Endodermal cell (in vitro differentiated cells): ENCODE measurements around the gene TUT4. TPM values are rescaled to one million over a fixed set of nuclear protein-coding genes. Genes with fewer than 3 reads are reported as not detected.

Experiments
- DNase-seq: peaks from one replicate; pipeline ENCODE4 v3.0.0-alpha.2; 2017
- H3K27ac ChIP-seq: 2 replicates; pipeline ENCODE4 v1.5.1; 2013; ENCODE audit warnings: mild to moderate bottlenecking, low read depth, low read length, moderate library complexity
- H3K27me3 ChIP-seq: 2 replicates; pipeline ENCODE4 v1.6.1; 2013; ENCODE audit warnings: mild to moderate bottlenecking, low read length, moderate library complexity; ENCODE audit not compliant: insufficient read depth, control insufficient read depth, poor library complexity, severe bottlenecking
- H3K36me3 ChIP-seq: 2 replicates; pipeline ENCODE4 v1.7.0; 2013; ENCODE audit warnings: mild to moderate bottlenecking, low read length, moderate library complexity; ENCODE audit not compliant: control insufficient read depth, insufficient read depth
- H3K4me1 ChIP-seq: one replicate; pipeline ENCODE4 v1.7.0; 2013; ENCODE audit warnings: low read length; ENCODE audit not compliant: control insufficient read depth, insufficient read depth
- H3K4me3 ChIP-seq: 2 replicates; pipeline ENCODE4 v1.5.1; 2013; ENCODE audit warnings: mild to moderate bottlenecking, low read length, moderate library complexity
- H3K9ac ChIP-seq: 2 replicates; pipeline ENCODE4 v1.6.1; 2013; ENCODE audit warnings: mild to moderate bottlenecking, low read length, moderate library complexity; ENCODE audit not compliant: poor library complexity, severe bottlenecking; ENCODE audit errors: extremely low read depth
- H3K9me3 ChIP-seq: 2 replicates; pipeline ENCODE4 v1.6.1; 2013; ENCODE audit warnings: mild to moderate bottlenecking, low read length, moderate library complexity; ENCODE audit not compliant: control insufficient read depth
- H3K27ac Mint-ChIP-seq: 2 replicates; pipeline ENCODE4 v1.8.0; 2020; ENCODE audit warnings: mixed read lengths
- H3K27me3 Mint-ChIP-seq: 2 replicates; pipeline ENCODE4 v1.8.0; 2021; ENCODE audit warnings: mild to moderate bottlenecking, mixed read lengths; ENCODE audit not compliant: insufficient read depth
- H3K36me3 Mint-ChIP-seq: 2 replicates; pipeline ENCODE4 v1.8.0; 2020; ENCODE audit warnings: low read depth, mixed read lengths
- H3K4me1 Mint-ChIP-seq: 2 replicates; pipeline ENCODE4 v1.8.0; 2020; ENCODE audit warnings: mixed read lengths
- H3K4me3 Mint-ChIP-seq: 2 replicates; pipeline ENCODE4 v1.8.0; 2020; ENCODE audit warnings: mild to moderate bottlenecking, moderate library complexity, mixed read lengths
- H3K9me3 Mint-ChIP-seq: 2 replicates; pipeline ENCODE4 v1.8.0; 2020; ENCODE audit warnings: mild to moderate bottlenecking, mixed read lengths
- WGBS, 2 experiments: methylation state at CpG; one replicate each; pipeline versions ENCODE4 v1.1.5 to v1.1.7; 2013; ENCODE audit warnings: missing lambda C conversion rate in 2 of 2, mixed read lengths in 1 of 2; ENCODE audit not compliant: insufficient coverage in 1 of 2, insufficient read length in 1 of 2; 5-methylcytosine and 5-hydroxymethylcytosine counted together
- total RNA-seq, 2 donors: library from RNA; stranded (reverse); fragmentation: NEBNext Ultra II Directional in 1 of 2; extraction: Animal tissue kit (Norgen Biotek cat#: 25700) in 1 of 2; gene quantifications; 2 replicates in 1 of 2; 3 replicates in 1 of 2; pipeline ENCODE4 v1.2.1, GENCODE V29; 2021
- TF ChIP-seq, protein P1 (sequence below): fragments of 200-600 bp; sonication (generic); conservative IDR thresholded peaks from 2 replicates; pipeline ENCODE4 v1.5.0; 2021; ENCODE audit warnings: antibody characterized with exemption, mild to moderate bottlenecking

TUT4 gene
- total RNA-seq, 2 donors from 2014 or later: 131 to 170 TPM

DNA sequence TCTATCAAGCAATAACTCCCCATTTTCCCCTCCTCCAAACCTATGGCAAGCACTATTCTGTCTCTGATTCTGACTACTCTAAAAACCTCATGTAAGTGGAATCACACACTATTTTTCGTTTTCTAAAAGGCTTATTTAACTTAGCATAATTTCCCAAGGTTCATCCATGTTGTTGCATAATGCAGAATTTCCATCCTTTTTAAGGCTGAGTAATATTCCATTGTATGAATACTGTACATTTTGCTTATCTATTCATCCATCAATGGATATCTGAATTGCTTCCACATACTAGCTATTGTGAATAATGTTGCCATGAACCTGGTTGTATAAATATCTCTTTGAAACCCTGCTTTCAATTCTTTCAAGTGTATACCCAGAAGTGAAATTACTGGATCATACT lies 48.2 kb downstream of the TUT4 start:
- no peaks in the 10 kb centered on the region for H3K27me3 Mint-ChIP-seq
- H3K27ac ChIP-seq: no peak overlapping the region
- no peaks in the 10 kb centered on the region for H3K9me3 ChIP-seq
- no peak for DNase-seq
- H3K27me3 ChIP-seq: no peaks in the 10 kb centered on the region
- H3K27ac Mint-ChIP-seq: no peak overlapping the region
- H3K36me3 Mint-ChIP-seq: peaks cover 49% of the 10 kb centered on the region
- peaks cover 90% of the 10 kb centered on the region for H3K36me3 ChIP-seq
- no peak overlapping the region for H3K9ac ChIP-seq
- no peaks in the 10 kb centered on the region for H3K4me1 ChIP-seq
- 95 to 100% methylated on average over 1 of the region's 1 CpG for WGBS, 2 experiments
- TF ChIP-seq, protein P1, sequence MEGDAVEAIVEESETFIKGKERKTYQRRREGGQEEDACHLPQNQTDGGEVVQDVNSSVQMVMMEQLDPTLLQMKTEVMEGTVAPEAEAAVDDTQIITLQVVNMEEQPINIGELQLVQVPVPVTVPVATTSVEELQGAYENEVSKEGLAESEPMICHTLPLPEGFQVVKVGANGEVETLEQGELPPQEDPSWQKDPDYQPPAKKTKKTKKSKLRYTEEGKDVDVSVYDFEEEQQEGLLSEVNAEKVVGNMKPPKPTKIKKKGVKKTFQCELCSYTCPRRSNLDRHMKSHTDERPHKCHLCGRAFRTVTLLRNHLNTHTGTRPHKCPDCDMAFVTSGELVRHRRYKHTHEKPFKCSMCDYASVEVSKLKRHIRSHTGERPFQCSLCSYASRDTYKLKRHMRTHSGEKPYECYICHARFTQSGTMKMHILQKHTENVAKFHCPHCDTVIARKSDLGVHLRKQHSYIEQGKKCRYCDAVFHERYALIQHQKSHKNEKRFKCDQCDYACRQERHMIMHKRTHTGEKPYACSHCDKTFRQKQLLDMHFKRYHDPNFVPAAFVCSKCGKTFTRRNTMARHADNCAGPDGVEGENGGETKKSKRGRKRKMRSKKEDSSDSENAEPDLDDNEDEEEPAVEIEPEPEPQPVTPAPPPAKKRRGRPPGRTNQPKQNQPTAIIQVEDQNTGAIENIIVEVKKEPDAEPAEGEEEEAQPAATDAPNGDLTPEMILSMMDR: no peak
- no peak overlapping the region for H3K4me3 ChIP-seq
- H3K4me3 Mint-ChIP-seq: no peak overlapping the region
- H3K4me1 Mint-ChIP-seq: peaks cover 2% of the 10 kb centered on the region
- no peaks in the 10 kb centered on the region for H3K9me3 Mint-ChIP-seq

DNA sequence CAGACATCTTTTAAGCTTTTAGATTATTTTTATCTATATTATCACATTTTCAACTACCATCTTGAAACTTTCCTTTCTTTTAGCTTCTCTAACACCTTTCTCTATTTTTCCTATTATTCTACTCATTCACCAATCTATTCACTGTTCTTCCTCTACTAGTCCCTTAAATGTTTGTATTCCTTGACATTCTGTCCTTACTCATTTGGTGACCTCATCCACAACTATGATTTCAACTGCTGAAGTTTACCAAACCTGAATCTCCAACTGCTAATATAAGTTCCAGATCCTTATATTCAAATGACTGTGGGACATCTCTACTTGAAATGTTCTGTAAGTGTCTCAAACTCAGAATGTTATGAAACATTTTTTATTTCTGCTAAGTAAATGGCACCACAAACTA lies 49.2 kb downstream of the TUT4 start:
- Mint-ChIP-seq H3K36me3 (peaks cover 50% of the 10 kb centered on the region), H3K9me3 (peaks cover 4% of the 10 kb centered on the region), H3K4me3 (no peak overlapping the region), H3K27ac (no peak overlapping the region), H3K4me1 (no peaks in the 10 kb centered on the region), H3K27me3 (no peaks in the 10 kb centered on the region)
- no peak overlapping the region for H3K9ac ChIP-seq
- TF ChIP-seq, protein P1: no peak
- H3K4me1 ChIP-seq: no peaks in the 10 kb centered on the region
- H3K27ac ChIP-seq: no peak overlapping the region
- peaks cover 92% of the 10 kb centered on the region for H3K36me3 ChIP-seq
- no peaks in the 10 kb centered on the region for H3K27me3 ChIP-seq
- no peak for DNase-seq
- no peaks in the 10 kb centered on the region for H3K9me3 ChIP-seq
- no peak overlapping the region for H3K4me3 ChIP-seq

DNA sequence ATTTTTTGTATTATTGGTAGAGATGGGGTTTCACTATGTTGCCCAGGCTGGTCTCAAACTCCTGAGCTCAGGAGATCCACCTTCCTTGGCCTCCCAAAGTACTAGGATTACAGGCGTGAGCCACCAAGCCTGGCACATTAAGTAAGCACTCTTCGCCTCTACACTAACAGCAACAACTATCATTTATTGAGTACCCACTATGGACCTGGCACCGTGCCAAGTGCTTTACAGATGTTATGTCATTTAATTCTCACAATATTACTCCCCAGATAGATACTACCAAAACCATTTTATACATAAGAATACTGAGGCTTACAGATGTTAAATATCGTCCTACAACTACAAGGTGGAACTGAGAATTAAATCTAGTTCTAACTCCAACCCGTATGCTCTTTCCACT lies 50.1 kb downstream of the TUT4 start:
- H3K9me3 ChIP-seq: no peaks in the 10 kb centered on the region

More for the DNA sequence above, 50.1 kb downstream of the TUT4 start:
- 94 to 96% methylated on average over 4 to 5 of the region's 5 CpGs for WGBS, 2 experiments
- no peak for DNase-seq
- H3K4me1 ChIP-seq: no peaks in the 10 kb centered on the region
- H3K9ac ChIP-seq: no peak overlapping the region
- H3K27me3 Mint-ChIP-seq: no peaks in the 10 kb centered on the region
- H3K9me3 Mint-ChIP-seq: peaks cover 4% of the 10 kb centered on the region
- no peak overlapping the region for H3K27ac Mint-ChIP-seq
- H3K36me3 Mint-ChIP-seq: peaks cover 50% of the 10 kb centered on the region
- H3K36me3 ChIP-seq: peaks cover 84% of the 10 kb centered on the region
- H3K4me3 ChIP-seq: no peak overlapping the region
- H3K4me1 Mint-ChIP-seq: peaks cover 3% of the 10 kb centered on the region
- H3K27ac ChIP-seq: no peak overlapping the region
- TF ChIP-seq, protein P1: no peak
- H3K27me3 ChIP-seq: no peaks in the 10 kb centered on the region
- no peak overlapping the region for H3K4me3 Mint-ChIP-seq
